HEK293 (cell line): ENCODE measurements around the gene TIGIT.

Experiments used
- ATF2 ChIP-seq: fragments of 450-650 bp; formaldehyde crosslinking; IDR thresholded peaks from 2 replicates; pipeline ENCODE4 v1.5.1; 2016; ENCODE audit warnings: missing biosample characterization, missing genetic modification characterization, low read depth
- GLI2 ChIP-seq: fragments of 450-650 bp; formaldehyde crosslinking; IDR thresholded peaks from 2 replicates; pipeline ENCODE4; 2017; ENCODE audit warnings: missing biosample characterization, missing genetic modification characterization, low read depth, borderline replicate concordance
- TCF7L2 ChIP-seq: IDR thresholded peaks from 2 replicates; pipeline ENCODE4 v1.6.1; 2011; ENCODE audit warnings: low read depth, mild to moderate bottlenecking, inconsistent platforms, low read length, moderate library complexity, borderline replicate concordance
- ZBTB21 ChIP-seq: fragments of 450-650 bp; formaldehyde crosslinking; IDR thresholded peaks from 2 replicates; pipeline ENCODE4 v1.5.1; 2017; ENCODE audit warnings: missing biosample characterization, missing genetic modification characterization
- ZBTB7A ChIP-seq: fragments of 450-650 bp; formaldehyde crosslinking; IDR thresholded peaks from 2 replicates; pipeline ENCODE4 v1.5.1; 2016; ENCODE audit warnings: low read depth, missing biosample characterization, missing genetic modification characterization
- ZNF184 ChIP-seq: fragments of 450-650 bp; IDR thresholded peaks from 2 replicates; pipeline ENCODE4 v1.5.1; 2018; ENCODE audit warnings: missing biosample characterization, mild to moderate bottlenecking, missing genetic modification characterization
- ZNF280D ChIP-seq: fragments of 450-650 bp; formaldehyde crosslinking; IDR thresholded peaks from 2 replicates; pipeline ENCODE4 v1.5.1; 2016; ENCODE audit warnings: missing biosample characterization, missing genetic modification characterization
- ZNF311 ChIP-seq: fragments of 450-650 bp; formaldehyde crosslinking; IDR thresholded peaks from 2 replicates; pipeline ENCODE4 v1.5.1; 2017; ENCODE audit warnings: missing biosample characterization, missing genetic modification characterization, borderline replicate concordance
- ZNF548 ChIP-seq: fragments of 450-650 bp; formaldehyde crosslinking; IDR thresholded peaks from 2 replicates; pipeline ENCODE4 v1.5.1; 2016; ENCODE audit warnings: missing biosample characterization, missing genetic modification characterization
- ZNF624 ChIP-seq: fragments of 450-650 bp; formaldehyde crosslinking; IDR thresholded peaks from 2 replicates; pipeline ENCODE4 v1.5.1; 2017; ENCODE audit warnings: missing biosample characterization, missing genetic modification characterization
- ZNF785 ChIP-seq: fragments of 450-650 bp; formaldehyde crosslinking; IDR thresholded peaks from 2 replicates; pipeline ENCODE4 v1.5.1; 2016; ENCODE audit warnings: missing biosample characterization, missing genetic modification characterization
- TF ChIP-seq, protein P1 (sequence below): fragments of 450-650 bp; formaldehyde crosslinking; IDR thresholded peaks from 2 replicates; pipeline ENCODE4 v1.5.1; 2016; ENCODE audit warnings: missing biosample characterization, missing genetic modification characterization
- TF ChIP-seq, protein P2 (sequence below): fragments of 450-650 bp; formaldehyde crosslinking; IDR thresholded peaks from 2 replicates; pipeline ENCODE4 v1.5.1; 2016; ENCODE audit warnings: missing biosample characterization, missing genetic modification characterization
- TF ChIP-seq, protein P3 (sequence below): fragments of 450-650 bp; formaldehyde crosslinking; IDR thresholded peaks from 2 replicates; pipeline ENCODE4 v1.5.1; 2016; ENCODE audit warnings: missing biosample characterization, missing genetic modification characterization, borderline replicate concordance

DNA sequence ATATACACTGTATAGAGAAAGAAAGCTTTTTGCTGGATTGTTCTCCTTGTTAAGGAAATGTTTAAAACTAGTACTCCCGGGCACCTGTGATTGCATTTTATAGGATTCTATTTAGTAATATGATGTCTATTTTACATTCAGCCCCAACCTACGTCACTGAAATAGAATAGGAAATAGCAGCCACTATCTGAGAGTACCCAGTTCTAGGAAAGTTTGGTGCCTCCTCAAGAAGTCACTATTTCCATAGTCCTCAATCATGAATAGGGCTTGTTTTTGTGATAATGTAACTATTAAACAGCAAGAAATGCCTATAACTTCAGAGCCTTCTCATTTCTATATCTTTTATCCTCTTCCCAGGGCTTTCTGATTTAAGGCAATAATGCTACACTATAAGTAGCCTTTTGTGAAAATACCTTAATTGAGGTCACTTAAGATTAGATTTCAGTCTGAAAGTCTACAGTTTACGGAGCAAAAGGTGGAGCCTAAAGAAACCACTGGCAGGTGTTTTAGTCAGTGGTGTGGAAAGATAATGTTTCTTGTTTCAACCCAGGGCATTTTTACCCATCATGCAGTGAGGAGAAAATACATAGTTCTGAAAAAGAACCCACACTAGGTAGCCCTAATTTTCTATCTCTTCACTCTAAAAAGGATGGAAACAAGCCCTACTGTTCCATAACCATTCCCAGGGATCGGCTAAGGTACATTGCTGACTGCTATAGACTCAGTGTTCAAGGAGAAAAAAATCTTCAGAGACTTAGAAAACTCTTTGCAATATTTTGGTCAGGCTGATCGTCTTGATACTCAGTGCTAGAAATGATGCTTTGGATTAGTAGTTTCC is 38.7 kb downstream of the TIGIT start:
- TF ChIP-seq, protein P1, sequence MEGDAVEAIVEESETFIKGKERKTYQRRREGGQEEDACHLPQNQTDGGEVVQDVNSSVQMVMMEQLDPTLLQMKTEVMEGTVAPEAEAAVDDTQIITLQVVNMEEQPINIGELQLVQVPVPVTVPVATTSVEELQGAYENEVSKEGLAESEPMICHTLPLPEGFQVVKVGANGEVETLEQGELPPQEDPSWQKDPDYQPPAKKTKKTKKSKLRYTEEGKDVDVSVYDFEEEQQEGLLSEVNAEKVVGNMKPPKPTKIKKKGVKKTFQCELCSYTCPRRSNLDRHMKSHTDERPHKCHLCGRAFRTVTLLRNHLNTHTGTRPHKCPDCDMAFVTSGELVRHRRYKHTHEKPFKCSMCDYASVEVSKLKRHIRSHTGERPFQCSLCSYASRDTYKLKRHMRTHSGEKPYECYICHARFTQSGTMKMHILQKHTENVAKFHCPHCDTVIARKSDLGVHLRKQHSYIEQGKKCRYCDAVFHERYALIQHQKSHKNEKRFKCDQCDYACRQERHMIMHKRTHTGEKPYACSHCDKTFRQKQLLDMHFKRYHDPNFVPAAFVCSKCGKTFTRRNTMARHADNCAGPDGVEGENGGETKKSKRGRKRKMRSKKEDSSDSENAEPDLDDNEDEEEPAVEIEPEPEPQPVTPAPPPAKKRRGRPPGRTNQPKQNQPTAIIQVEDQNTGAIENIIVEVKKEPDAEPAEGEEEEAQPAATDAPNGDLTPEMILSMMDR (tag by site-specific recombination) = no peak
- TF ChIP-seq ZNF280D (no peak), ZBTB21 (tag by site-specific recombination) (no peak), ATF2 (no peak), TCF7L2 (no peak), ZNF785 (tag by site-specific recombination) (no peak), ZNF184 (no peak), GLI2 (tag by site-specific recombination) (no peak), ZBTB7A (tag by site-specific recombination) (no peak), ZNF548 (tag by site-specific recombination) (no peak), ZNF624 (tag by site-specific recombination) (no peak), ZNF311 (tag by site-specific recombination) (no peak)
- TF ChIP-seq, protein P2, sequence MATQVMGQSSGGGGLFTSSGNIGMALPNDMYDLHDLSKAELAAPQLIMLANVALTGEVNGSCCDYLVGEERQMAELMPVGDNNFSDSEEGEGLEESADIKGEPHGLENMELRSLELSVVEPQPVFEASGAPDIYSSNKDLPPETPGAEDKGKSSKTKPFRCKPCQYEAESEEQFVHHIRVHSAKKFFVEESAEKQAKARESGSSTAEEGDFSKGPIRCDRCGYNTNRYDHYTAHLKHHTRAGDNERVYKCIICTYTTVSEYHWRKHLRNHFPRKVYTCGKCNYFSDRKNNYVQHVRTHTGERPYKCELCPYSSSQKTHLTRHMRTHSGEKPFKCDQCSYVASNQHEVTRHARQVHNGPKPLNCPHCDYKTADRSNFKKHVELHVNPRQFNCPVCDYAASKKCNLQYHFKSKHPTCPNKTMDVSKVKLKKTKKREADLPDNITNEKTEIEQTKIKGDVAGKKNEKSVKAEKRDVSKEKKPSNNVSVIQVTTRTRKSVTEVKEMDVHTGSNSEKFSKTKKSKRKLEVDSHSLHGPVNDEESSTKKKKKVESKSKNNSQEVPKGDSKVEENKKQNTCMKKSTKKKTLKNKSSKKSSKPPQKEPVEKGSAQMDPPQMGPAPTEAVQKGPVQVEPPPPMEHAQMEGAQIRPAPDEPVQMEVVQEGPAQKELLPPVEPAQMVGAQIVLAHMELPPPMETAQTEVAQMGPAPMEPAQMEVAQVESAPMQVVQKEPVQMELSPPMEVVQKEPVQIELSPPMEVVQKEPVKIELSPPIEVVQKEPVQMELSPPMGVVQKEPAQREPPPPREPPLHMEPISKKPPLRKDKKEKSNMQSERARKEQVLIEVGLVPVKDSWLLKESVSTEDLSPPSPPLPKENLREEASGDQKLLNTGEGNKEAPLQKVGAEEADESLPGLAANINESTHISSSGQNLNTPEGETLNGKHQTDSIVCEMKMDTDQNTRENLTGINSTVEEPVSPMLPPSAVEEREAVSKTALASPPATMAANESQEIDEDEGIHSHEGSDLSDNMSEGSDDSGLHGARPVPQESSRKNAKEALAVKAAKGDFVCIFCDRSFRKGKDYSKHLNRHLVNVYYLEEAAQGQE (tag by site-specific recombination) = no peak
- TF ChIP-seq, protein P3, sequence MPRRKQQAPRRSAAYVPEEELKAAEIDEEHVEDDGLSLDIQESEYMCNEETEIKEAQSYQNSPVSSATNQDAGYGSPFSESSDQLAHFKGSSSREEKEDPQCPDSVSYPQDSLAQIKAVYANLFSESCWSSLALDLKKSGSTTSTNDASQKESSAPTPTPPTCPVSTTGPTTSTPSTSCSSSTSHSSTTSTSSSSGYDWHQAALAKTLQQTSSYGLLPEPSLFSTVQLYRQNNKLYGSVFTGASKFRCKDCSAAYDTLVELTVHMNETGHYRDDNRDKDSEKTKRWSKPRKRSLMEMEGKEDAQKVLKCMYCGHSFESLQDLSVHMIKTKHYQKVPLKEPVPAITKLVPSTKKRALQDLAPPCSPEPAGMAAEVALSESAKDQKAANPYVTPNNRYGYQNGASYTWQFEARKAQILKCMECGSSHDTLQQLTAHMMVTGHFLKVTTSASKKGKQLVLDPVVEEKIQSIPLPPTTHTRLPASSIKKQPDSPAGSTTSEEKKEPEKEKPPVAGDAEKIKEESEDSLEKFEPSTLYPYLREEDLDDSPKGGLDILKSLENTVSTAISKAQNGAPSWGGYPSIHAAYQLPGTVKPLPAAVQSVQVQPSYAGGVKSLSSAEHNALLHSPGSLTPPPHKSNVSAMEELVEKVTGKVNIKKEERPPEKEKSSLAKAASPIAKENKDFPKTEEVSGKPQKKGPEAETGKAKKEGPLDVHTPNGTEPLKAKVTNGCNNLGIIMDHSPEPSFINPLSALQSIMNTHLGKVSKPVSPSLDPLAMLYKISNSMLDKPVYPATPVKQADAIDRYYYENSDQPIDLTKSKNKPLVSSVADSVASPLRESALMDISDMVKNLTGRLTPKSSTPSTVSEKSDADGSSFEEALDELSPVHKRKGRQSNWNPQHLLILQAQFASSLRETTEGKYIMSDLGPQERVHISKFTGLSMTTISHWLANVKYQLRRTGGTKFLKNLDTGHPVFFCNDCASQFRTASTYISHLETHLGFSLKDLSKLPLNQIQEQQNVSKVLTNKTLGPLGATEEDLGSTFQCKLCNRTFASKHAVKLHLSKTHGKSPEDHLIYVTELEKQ (tag by site-specific recombination) = no peak
